ENCODE results near the gene SPARCL1.
A peak's percentile ranks its signal among the peaks of the same experiment; 100 is the strongest.
"Not testable (repeated sequence)": the region's sequence is repeated elsewhere in the genome, so short reads cannot be mapped to it uniquely, and the experiment has no call there.

The SPARCL1 gene

GRCh38 chr4:87424099-87424543 is 105.1 kb downstream of the SPARCL1 start:
- H3K4me1 ChIP-seq (ENCODE audit: control insufficient read depth, insufficient read depth, low read length); H3K9me3 ChIP-seq (ENCODE audit: control insufficient read depth, insufficient read depth, low read depth, low read length); H3K36me3 ChIP-seq (ENCODE audit: control insufficient read depth in 2 of 2, insufficient read depth in 1 of 2, low read length in 2 of 2); H3K27ac ChIP-seq (ENCODE audit: extremely low read depth, low read depth, low read length); CTCF ChIA-PET: not testable (repeated sequence)
- TF ChIP-seq ZNF692 (tag by site-specific recombination; IDR thresholded peaks at IDR 0.05) = peak; percentile 66
- peak; percentile 54; the same call in 1 of the 2 replicates for TF ChIP-seq ZNF362 (tag by site-specific recombination; IDR thresholded peaks at IDR 0.05)
- 0 out of 2 replicates have a peak, but pooled peaks have one; percentile 48 for TF ChIP-seq ZFP69B (tag by site-specific recombination; IDR thresholded peaks at IDR 0.05)
- H3K4me3 ChIP-seq (ENCODE audit: low read depth, low read length) = peak overlapping the region; percentile 71
- POLR2A ChIA-PET = interaction anchor here (0.6 kb wide), 1 partner anchor 401 kb away, joined by 4 read pairs; no protein-coding TSS in a partner anchor

Measured in HEK293 (cell line).